K562 (cell line): ENCODE data around the gene CREBL2. TPM values are rescaled to one million over a fixed set of nuclear protein-coding genes. Genes with fewer than 3 reads are reported as not detected.

Experiments
- ATF3 ChIP-seq, 2 experiments: fragments of 450-650 bp in 1 of 2; sonication (generic) in 1 of 2; formaldehyde crosslinking in 1 of 2; IDR thresholded peaks in 1 of 2; conservative IDR thresholded peaks in 1 of 2; 2 replicates each; pipeline versions ENCODE4 v1.6.1 to v1.8.1; 2016 to 2023; ENCODE audit warnings: mild to moderate bottlenecking in 2 of 2, moderate library complexity in 2 of 2, inconsistent platforms in 1 of 2, missing genetic modification reagents in 1 of 2
- CEBPG ChIP-seq, 3 experiments: fragments of 200-800 bp in 1 of 3; sonication (Bioruptor generic) in 1 of 3; sonication (generic) in 1 of 3; formaldehyde crosslinking in 1 of 3; IDR thresholded peaks in 2 of 3; conservative IDR thresholded peaks in 1 of 3; 2 replicates each; pipeline versions ENCODE4 v1.6.1 to v1.8.0; 2016 to 2022; ENCODE audit warnings: missing compliant biosample characterization in 2 of 3, missing genetic modification characterization in 2 of 3, mild to moderate bottlenecking in 1 of 3, missing genetic modification reagents in 1 of 3
- EP400 ChIP-seq: fragments of 450-650 bp; IDR thresholded peaks from 2 replicates; pipeline ENCODE4 v1.6.1; 2017; ENCODE audit warnings: antibody characterized with exemption, mild to moderate bottlenecking, moderate library complexity
- GABPB2 ChIP-seq: fragments of 250-450 bp; sonication (Bioruptor Pico); conservative IDR thresholded peaks from 2 replicates; pipeline ENCODE4 v1.5.1; 2021; ENCODE audit warnings: mild to moderate bottlenecking
- JUND ChIP-seq, 2 experiments: IDR thresholded peaks; 2 replicates in 1 of 2; 3 replicates in 1 of 2; pipeline ENCODE4 v1.6.1; 2011; ENCODE audit warnings: borderline replicate concordance in 2 of 2, low read depth in 2 of 2, low read length in 2 of 2, improper control_type of control experiment in 1 of 2, missing biosample characterization in 1 of 2, missing genetic modification characterization in 1 of 2, missing genetic modification reagents in 1 of 2
- MCM3 ChIP-seq: fragments of 450-650 bp; IDR thresholded peaks from 2 replicates; pipeline ENCODE4 v1.6.1; 2016
- MGA ChIP-seq: fragments of 450-650 bp; IDR thresholded peaks from 2 replicates; pipeline ENCODE4 v1.6.1; 2016; ENCODE audit warnings: mild to moderate bottlenecking, moderate library complexity
- NCOR1 ChIP-seq: fragments of 450-650 bp; IDR thresholded peaks from 2 replicates; pipeline ENCODE4 v1.6.1; 2016; ENCODE audit warnings: mild to moderate bottlenecking, moderate library complexity
- SMARCE1 ChIP-seq: fragments of 450-650 bp; IDR thresholded peaks from 2 replicates; pipeline ENCODE4 v1.7.1; 2016; ENCODE audit warnings: mild to moderate bottlenecking
- TRIM24 ChIP-seq, 2 experiments: fragments of 450-650 bp; IDR thresholded peaks; 2 replicates each; pipeline ENCODE4 v1.6.1; 2016
- polyA plus RNA-seq, 8 experiments: library from polyadenylated mRNA; depleted of rRNA in 4 of 8; stranded (reverse) in 5 of 8; unstranded in 3 of 8; fragments of >200 nt; fragmentation: Nextera tagmentation in 2 of 8; fragmentation: Illumina TruSeq in 1 of 8; extraction: Ambion mirVana in 2 of 8; extraction: Trizol in 1 of 8; gene quantifications; 2 replicates each; pipeline versions ENCODE4 v1.2.1 to v1.2.3, GENCODE V29; 2011 to 2014; ENCODE audit warnings: inconsistent platforms in 1 of 8, missing spikeins in 1 of 8
- total RNA-seq, 7 experiments: library from RNA; depleted of rRNA in 6 of 7; stranded (reverse); fragments of >200 nt in 6 of 7; fragmentation: Illumina TruSeq in 2 of 7; extraction: Trizol in 2 of 7; gene quantifications; 2 replicates each; pipeline versions ENCODE4 v1.2.1 to v1.2.3, GENCODE V29; 2011 to 2021; ENCODE audit warnings: low replicate concordance in 1 of 7

CREBL2 gene
- total and polyA plus RNA-seq, 9 of the 15 experiments (the other 6 are each of a cell fraction or from before 2014, with no cell fraction given) = 1.7 to 7.3 (median 5.2) TPM

- peak; percentile 93 for TF ChIP-seq CEBPG (CRISPR knock-in tag; IDR thresholded peaks at IDR 0.05)
- TF ChIP-seq CEBPG (tag; conservative IDR thresholded peaks at IDR 0.05 in 1 of 2, IDR thresholded peaks at IDR 0.05 in 1 of 2) = peak; percentile 37 to 93; a peak in 3 of 4 replicates
- peak; percentile 33; the same call in 1 of the 2 replicates for TF ChIP-seq EP400
- TF ChIP-seq JUND (IDR thresholded peaks at IDR 0.05; ENCODE audit: borderline replicate concordance, low read depth, low read length) = no peak
- no peak for TF ChIP-seq JUND (tag; IDR thresholded peaks at IDR 0.05; ENCODE audit: borderline replicate concordance, low read depth, low read length)
- no peak for TF ChIP-seq NCOR1
- TF ChIP-seq MCM3 = no peak
- TF ChIP-seq GABPB2 (CRISPR knock-in tag) = no peak
- peak; percentile 45 for TF ChIP-seq MGA
- peak; percentile 44; the same call in 1 of the 2 replicates for TF ChIP-seq ATF3 (IDR thresholded peaks at IDR 0.05)
- no peak for TF ChIP-seq ATF3 (CRISPR knock-in tag; conservative IDR thresholded peaks at IDR 0.05)
- peak in 1 of 2 experiments; percentile 55; a peak in 2 of 4 replicates for TF ChIP-seq TRIM24 (IDR thresholded peaks at IDR 0.05)
- no peak for TF ChIP-seq SMARCE1
These were observed 11.0 kb upstream of the CREBL2 start (continued) for GRCh38 chr12:12600659-12601058.
